KBM-7 (cell line): ENCODE measurements around the gene PRPS2.

Source experiments
- DNase-seq: peaks from one replicate; pipeline ENCODE4 v3.0.0-alpha.2; 2015
- in situ Hi-C: fragments of 300-500 bp; cut with MboI; formaldehyde crosslinking; loops from 2 replicates; pipeline ENCODE4 v1.14.3; 2020; ENCODE audit warnings: low sequenced_read_pairs, low pct_unique_long_range_greater_than_20kb, mixed read lengths

Gene PRPS2

DNA sequence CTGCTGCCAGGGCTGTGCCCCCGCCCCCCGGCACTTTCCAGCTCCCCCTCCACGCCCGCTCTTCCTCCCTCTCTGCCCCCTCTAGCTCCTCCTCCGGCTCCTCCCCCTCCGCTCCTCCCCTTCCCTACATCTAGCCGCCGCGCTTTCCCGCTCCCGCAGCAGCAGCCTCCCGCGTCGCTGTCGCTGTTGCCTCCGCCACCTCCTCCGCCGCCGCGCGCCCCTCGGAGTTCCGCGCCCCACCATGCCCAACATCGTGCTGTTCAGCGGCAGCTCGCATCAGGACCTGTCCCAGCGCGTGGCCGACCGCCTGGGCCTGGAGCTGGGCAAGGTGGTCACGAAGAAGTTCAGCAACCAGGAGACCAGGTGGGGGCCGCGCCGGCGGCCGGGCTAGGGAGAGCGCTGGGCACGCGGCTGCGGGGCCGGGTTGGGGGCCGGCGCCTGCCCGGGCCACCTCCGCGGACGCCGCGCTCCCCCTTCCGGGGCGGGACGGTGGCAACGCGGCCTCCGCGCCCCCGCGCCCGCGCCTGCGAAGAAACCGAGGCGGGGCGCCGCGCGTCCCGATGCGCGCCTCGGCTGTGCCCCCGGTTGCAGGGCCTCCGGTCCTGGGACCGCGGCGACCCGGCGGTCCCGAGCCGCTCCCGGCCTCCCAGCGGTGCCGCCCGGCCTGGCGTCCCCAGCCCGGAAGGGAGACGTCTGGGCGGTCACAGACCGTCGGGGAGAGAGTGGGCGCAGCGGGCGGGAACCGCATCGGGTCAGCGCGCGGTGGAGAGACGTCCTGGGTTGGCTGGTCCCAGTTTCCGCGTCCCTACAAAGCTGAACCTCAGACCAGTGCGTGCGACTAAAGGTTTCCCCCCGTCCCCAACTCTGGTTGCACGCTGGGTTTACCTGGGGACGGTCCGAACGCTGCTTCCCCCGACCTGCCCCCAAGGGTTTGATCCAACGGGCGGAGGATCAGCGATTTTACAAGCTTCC, at the start of gene PRPS2:
Gene PRPS2 (plus strand): TSS at position 156 of the 972 bp plus-strand sequence. CDS start 86 bp downstream, at position 242.
- DNase-seq = peak; percentile 82
- in situ Hi-C loops = no loop called here

DNA sequence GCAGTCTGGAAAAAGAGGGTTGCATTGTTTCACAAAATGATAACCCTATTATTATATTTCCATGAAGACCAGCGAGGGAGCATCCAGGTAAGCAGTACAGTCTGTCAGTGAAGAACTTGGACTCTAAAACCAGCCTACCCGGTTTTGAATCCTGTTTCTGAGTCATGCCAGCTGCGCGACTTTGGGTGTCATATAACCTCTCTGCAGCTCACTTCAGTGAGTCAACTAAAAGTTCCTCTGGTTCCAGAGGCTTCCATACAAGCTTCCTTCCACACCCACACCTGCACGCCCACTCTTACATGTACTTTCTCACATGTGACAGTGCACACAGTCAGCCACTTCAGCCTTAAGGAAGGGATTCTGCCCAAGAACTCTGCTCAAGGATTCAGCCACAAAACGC, 49.8 kb upstream of the PRPS2 start:
- in situ Hi-C loops = no loop called here
- no peak for DNase-seq

DNA sequence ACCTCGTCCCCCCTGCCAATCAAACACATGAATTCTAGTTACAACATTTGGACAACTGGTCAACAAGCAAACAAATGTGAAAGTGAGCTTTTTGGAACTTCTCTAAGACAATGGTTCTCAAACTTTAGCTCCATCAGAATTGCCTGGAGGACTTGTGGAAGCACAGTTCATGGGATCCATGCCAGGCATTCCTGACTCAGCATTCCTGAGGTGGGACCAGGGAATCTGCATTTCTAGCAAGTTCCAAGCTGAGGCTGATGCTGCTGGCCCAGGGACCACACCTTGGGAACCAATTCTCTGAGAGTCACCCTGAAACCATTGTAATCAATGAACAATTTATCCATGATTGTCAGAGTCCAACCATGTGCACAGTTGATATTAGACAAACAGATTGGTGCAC, 43.8 kb upstream of the PRPS2 start:
- in situ Hi-C loops = no loop called here
- no peak for DNase-seq

DNA sequence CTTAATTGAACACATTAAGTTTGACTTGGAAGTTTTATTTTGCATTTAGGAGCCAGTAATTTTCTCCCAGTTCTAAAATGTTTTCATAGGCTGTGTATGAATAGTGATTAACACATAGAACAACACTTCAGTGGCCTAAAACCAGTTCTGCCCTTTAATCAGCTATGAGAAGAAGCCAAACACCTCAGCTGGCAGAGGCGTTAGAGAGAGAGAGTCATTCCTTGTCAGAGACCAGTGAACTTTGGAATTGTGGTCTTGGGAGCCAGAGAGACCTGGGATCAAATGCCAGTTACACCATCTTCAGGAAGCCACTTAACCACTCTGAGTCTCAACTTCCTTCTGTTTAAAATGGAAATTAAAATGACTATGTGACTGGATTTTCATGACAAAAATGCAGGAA, 39.3 kb upstream of the PRPS2 start:
- no peak for DNase-seq
- in situ Hi-C loops = no loop called here

DNA sequence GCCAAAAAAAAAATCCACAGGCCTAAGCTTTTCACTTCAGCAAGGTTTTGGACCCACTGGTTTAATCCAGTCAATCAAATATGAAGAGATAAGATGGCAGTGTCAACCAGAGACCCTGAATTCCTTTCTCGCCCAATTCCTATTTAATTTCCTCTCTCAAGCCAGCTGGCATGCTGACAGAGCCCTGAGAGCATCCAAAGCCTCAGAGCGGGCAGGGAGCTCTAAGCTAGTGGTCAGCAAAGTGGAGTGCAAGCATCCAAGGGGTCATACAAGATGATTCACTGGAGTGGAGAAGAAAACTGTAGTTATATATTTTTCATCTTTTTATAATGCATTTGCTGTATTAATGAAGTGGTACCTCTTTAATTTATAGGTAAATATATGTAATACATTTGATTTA, 37.8 kb upstream of the PRPS2 start:
- DNase-seq = no peak
- in situ Hi-C loops = no loop called here

DNA sequence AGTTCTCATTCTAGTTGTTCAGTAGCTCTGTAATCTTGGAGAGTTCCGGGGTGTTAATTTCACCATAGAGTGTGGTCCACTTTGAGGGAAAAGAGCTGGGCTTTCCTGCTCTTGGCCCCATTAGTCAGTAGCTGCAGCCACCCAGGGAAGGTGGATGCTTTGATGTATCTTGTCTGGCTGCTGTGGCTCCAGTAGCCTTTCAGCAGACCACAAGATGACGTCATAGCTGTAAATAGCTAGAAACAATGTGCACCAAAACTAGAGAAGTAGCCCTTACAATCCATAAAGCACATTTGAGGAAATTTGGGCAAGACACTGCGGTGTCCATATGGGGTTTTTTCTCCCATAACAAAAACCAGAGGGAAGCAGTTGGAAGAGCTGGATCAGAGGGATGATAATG, 32.9 kb upstream of the PRPS2 start:
- in situ Hi-C loops = no loop called here
- no peak for DNase-seq

DNA sequence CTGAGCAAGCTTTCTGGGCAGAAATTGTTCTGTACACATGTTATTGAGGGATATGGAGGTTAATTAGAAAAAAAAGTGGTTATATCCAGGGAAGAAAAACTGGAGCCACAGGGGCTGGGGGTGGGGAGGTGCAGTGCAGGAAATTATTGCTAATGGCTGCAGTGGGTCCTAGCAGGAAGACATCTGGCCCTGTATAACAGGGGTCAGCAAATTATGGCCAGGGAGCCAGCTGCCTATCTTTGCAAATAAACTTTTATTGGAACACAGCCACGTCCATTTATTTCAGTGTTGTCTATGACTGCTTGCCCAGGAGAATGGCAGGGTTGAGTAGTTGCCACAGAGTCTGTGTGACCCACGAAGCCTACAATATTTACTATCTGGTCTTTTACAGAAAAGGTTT, 23.4 kb upstream of the PRPS2 start:
- no peak for DNase-seq
- in situ Hi-C loops = no loop called here

DNA sequence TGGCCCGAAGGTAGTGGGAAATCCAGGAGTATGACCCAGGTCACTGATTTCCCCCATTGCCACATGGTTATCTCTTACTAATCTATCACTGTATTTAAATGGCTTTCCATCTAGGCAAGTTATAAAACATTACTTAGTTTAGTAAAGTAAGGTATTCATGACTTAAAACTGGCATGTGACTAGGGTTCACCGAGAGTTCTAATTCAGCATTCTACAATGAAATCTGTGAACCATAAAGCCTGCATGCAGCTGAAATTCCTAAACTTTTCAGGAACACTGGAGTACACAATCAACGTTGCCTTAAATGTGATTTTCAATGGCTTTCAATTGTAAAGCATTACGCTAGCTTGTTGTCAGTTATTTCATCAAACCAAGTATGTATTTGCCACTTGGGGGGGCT, 22.7 kb upstream of the PRPS2 start:
- no peak for DNase-seq
- in situ Hi-C loops = no loop called here

DNA sequence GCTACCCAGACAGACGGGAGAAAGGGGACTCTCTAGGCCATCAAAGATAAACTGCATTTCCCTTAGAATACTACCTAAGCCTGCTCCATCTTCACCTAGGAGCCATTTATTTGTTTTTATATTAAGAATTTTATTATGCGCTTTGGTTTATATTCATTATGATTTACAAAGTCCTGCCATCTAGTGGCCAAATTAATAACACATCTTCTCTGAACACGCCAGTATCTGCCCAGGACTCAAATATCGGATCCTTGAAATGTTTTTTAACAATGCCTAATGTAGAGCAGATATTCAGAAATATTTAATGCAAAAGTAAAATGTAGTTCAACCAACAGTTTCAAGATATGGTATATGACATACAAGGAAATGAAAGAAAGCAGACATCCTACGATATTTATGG, 20.8 kb upstream of the PRPS2 start:
- in situ Hi-C loops = no loop called here
- DNase-seq = peak; percentile 54

DNA sequence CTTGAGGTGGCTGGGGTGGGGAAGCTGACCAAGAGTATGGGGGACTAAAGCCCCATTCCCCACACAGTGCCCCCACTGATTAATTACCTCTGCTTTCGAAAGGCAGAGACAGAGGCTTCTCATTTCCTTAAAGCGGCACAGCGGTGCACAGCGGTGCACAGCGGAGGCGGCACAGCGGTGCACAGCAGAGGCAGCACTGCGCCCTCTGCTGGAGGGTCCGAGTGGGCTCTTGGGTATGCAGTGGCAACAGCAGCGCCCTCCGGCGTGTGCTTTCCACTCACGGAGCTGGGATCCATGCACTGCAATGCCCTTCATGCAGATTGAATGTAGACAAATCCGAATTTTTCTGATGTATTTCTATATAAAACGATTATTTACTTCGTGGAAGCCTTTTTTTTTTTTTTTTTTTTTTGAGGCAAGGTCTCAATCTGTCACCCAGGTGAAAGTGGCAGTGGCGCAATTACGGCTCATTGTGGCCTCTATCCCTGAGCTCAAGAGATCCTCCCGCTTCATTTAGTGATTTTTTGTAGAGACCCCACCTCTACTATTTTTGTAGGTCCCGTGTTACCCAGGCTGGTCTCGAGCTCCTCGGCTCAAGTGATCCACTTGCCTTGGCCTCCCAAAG, 19.7 kb upstream of the PRPS2 start:
- in situ Hi-C loops = no loop called here
- peak; percentile 84 for DNase-seq

DNA sequence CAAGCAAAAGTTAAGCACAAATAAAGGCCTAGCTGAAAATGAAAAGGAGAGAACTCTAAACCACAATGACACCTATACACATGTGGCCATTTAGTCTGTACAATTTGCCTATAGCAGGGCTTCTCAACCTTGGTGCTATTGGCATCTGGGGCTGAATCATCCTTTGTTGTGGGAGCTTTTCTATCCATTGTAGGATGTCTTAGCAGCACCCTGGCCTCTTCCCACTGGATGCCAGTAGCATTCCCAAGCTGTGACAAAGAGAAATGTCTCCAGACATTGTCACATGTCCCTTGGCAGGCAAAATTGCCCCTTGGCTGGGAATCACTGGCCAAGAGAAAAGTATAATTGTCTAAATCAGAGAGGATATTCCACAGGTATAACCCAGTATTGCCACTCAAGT, 13.5 kb upstream of the PRPS2 start:
- in situ Hi-C loops = no loop called here
- no peak for DNase-seq

DNA sequence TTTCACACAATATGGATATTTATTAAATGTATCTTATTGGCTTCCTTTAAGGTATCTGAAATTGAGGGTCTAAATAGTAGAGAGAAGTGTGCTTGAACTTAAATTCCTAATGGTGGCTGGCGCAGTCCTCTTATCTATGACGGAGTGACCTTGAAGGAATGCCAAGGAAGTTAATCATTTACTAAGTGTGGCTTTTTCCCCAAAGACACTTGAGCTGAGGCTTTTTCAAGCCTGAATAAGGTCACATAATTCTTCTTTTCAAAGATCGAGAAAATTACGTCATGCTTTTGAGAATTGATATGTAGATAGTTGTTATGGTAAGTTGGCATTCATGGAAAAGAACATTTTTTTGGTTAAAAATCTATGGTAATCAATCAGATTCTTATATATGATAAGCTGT, 11.7 kb upstream of the PRPS2 start:
- in situ Hi-C loops = no loop called here
- no peak for DNase-seq

DNA sequence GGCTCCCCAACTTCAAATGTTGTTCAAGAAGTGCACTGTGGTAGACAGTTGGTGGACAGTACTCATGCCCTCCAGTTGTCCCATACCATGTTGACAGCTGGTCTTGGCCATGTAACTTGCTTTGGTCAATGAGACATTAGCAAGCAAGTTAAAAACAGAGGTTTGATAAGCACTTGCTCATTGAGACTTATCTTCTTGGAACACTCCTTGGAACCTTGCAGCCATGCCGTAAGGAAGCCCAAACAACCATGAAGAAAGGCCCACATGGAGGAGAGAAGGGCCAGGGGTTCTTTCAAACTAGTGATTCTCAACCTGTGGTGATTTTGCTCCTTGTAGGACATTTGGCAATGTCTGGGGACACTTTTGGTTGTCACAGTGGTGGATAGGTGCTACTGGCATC, 2.6 kb upstream of the PRPS2 start:
- in situ Hi-C loops = no loop called here
- no peak for DNase-seq

DNA sequence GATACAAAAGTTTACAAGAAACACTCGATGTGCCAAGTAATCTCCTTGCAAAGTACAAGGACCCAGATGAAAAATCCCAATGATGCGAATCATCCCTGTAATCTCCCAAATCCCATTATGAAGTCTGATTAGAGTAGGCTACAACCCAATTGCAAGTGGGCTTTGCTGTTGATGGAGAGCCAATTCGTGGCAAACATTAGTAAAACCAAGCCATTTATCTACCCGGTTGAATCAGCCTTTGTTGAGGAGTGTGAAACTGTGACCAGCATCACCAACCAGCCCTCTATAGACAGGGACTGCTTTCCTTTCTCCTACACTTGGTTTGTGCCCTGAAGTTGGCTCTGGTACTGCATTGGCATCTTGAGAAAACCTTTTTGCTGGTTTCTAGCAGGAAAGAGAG, 1.2 kb upstream of the PRPS2 start:
- in situ Hi-C loops = no loop called here
- no peak for DNase-seq

DNA sequence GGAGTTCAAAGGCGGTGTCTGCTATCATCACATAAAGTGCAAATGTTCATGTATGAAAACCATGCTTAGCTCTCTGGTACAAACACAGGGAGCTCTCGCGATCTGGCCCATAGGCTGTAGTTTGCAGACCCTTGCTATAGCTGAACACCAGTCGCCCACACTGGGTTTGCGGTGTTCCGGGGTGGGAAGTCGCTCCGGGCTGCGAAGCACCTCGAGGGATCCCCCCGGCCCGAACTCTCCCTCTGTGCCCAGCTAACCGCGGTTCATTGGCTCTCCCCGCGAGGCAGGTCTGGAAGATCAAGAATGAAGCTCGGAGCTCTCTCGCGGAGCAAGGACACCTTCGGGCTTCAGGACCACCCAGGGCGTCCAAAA, 341 bp upstream of the PRPS2 start:
- no peak for DNase-seq
- in situ Hi-C loops = no loop called here

DNA sequence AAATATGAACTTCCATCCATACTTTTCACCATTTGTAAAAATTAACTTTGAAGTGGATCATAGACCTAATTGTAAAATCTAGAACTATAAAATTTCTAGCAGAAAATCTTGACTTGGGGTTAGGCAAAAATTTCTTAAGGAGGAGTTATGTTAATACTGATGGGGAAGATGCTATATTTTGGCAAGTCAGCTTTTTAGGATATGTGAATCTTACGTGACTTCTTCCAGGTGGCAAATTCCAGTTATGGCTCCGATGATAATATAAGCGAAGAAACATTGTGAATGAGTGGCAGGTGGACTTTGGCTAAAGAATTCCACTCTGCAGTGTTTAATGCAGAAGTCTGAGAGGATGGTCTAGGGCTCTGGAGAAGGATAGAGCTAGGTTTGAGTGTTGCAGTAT, 1.5 kb downstream of the PRPS2 start:
- DNase-seq = no peak
- in situ Hi-C loops = no loop called here

DNA sequence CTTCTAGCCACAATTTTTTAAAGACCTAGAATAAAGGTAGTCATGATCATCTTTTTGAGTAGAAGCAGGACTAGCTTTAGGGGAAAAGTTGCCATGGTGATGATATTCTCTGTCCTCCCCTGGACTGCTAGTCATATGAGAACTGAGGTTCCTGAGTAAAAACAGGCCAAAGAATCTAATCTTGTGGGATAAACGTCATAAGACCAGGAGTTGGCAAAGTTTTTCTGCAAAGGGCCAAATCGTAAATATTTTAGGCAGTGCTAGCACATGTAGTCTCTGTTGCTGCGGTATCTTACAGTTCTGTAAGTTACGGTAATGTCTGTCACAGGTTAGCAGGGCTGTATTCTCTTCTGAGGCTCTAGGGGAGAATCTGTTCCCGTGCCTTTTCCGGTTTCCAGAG, 3.4 kb downstream of the PRPS2 start:
- no peak for DNase-seq
- in situ Hi-C loops = no loop called here

DNA sequence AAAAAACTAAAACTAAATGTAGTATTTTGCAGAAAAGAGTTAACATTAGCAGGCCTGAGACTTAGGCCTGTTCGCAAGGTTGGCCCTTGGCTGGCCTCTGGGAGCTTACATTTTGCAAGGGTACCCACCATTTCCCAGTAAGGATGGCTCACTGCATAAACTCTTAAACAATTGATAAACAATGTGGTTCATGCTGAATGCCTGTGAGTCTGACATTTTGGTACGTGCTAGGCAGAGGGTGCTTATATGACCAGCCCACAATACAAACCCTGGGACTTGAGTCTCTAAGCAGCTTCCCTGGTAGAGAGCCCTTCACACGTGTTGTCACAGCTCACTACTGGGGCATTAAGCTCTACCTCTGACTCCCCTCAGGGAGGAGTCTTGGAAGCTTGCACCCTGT, 7.4 kb downstream of the PRPS2 start:
- DNase-seq = no peak
- in situ Hi-C loops = no loop called here

DNA sequence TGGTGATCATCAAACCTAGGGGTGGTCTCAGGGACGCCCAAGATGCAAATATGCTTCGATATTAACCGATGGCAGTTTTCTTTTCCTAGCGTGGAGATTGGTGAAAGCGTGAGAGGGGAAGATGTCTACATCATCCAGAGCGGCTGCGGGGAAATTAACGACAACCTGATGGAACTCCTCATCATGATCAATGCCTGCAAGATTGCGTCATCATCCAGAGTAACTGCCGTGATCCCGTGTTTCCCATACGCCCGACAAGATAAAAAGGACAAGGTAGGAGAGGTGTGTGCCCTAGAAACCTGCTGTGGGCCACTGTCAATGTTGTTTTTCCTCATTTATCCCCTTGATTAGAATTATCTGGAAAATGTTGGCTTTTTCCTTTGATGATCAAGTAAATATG, 7.9 kb downstream of the PRPS2 start:
- no peak for DNase-seq
- in situ Hi-C loops = no loop called here

DNA sequence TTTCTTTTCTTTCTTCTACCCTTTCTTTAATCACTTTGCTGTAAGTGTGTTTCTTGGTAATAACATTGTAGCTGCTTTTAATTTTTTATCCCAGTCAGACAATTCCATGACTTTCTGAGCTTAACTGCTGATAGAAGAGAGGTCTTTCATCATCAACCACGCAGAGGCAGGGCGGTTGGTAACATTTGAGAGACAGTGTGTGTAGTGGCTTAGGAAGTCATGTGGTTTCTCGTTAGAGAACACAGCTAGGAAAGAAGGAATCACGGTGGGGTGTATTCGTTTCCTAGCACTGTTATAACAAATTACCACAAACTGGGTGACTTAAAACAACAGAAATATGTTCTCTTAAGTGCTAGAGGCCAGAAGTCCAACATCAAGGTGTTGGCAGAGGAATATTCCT, 11.5 kb downstream of the PRPS2 start:
- in situ Hi-C loops = loop anchor here (25.0 kb wide), 1 partner anchor 110 kb away; the partner anchor contains the start of gene TLR8

DNA sequence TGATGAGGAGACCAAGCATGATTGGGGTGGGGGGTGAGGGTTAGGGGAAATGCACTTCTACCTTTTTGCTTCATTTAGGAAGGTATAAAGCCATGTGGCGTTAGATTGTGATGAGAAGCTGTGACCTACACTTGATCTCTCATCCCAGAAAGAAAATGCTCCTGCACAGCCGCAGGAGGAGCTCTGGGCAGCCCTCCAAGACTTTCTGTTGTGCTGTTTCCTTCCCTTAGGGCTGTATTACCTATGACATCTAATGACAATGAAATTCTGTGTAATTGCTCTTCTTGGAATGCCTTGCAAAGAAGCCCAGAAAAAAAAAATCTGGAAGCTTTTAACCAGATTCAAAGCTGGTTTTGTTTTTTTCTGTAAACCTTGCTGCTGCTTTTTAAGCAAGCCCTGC, 13.4 kb downstream of the PRPS2 start:
- in situ Hi-C loops = loop anchor here (25.0 kb wide), 1 partner anchor 108 kb away; the partner anchor contains the start of gene TLR8
- no peak for DNase-seq

More for the DNA sequence above, 11.5 kb downstream of the PRPS2 start:
- no peak for DNase-seq
